Neural cell (in vitro differentiated cells): ENCODE results near the gene NUBP1.

Experiments used
- CTCF ChIP-seq: fragments of 450-650 bp; IDR thresholded peaks from 2 replicates; pipeline ENCODE4 v1.5.1; 2014; ENCODE audit warnings: antibody characterized with exemption, mild to moderate bottlenecking, moderate library complexity; ENCODE audit not compliant: poor library complexity, severe bottlenecking
- EZH2 ChIP-seq: fragments of 200-600, 300-800 bp; shearing (Covaris generic), sonication (generic); IDR thresholded peaks from 2 replicates; pipeline ENCODE4 v1.6.1; 2014; ENCODE audit warnings: antibody characterized with exemption, low read length, borderline replicate concordance, mild to moderate bottlenecking; ENCODE audit not compliant: insufficient read depth, poor library complexity, severe bottlenecking
- MXI1 ChIP-seq: fragments of 450-650 bp; conservative IDR thresholded peaks from 2 replicates; pipeline ENCODE4 v1.6.1; 2014; ENCODE audit warnings: antibody characterized with exemption, mild to moderate bottlenecking; ENCODE audit not compliant: poor library complexity, severe bottlenecking
- POLR2AphosphoS5 ChIP-seq: IDR thresholded peaks from 2 replicates; pipeline ENCODE4 v1.6.1; 2012
- RAD21 ChIP-seq: fragments of 450-650 bp; conservative IDR thresholded peaks from 2 replicates; pipeline ENCODE4 v1.6.1; 2014; ENCODE audit warnings: antibody characterized with exemption, mild to moderate bottlenecking, moderate library complexity
- REST ChIP-seq: IDR thresholded peaks from 2 replicates; pipeline ENCODE4 v1.6.1; 2012; ENCODE audit warnings: borderline replicate concordance
- SMC3 ChIP-seq: fragments of 450-650 bp; conservative IDR thresholded peaks from 2 replicates; pipeline ENCODE4 v1.6.1; 2014; ENCODE audit warnings: antibody characterized with exemption, mild to moderate bottlenecking, moderate library complexity; ENCODE audit not compliant: poor library complexity

GRCh38 chr16:10744370-10745030 lies 858 bp downstream of the NUBP1 start:
- TF ChIP-seq POLR2AphosphoS5 (no peak), CTCF (no peak), MXI1 (no peak), EZH2 (no peak), RAD21 (no peak), SMC3 (no peak), REST (no peak)
